Measurements from ENCODE around the gene BRD4.

Gene BRD4

DNA sequence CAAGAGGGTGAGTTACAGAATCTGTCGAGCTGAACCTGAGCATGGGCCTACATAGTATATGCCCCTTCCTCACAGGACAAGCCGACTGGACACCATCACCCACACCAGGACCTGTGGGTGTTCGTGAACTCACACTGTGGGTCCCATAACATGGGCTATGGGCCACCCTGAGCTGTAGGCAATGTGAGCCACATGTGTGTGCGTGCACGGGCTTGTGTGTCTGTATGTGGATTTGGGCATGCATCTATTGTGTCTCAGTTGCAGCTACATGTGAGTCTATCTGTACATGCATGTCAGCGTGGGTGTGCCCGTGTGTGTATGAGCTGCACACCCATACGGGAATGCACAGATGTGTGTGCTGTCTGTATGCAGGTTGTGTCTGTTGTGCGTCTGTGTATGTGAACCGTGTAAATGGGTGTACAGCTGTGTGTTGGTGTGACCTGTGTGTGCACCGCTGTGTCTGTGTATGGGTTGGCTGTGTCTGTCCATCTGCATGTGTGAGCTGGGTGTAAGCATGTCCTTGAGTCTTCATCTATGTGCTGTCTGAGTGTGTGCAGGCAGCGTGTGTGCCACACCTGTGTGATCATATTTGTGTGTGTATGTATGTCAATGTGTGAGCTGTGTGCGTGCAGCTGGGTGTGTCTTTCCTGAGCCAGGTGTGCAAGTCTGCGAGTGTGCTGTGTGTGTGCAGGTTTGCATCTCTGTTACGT, 133.2 kb downstream of the BRD4 start:
- DNase-seq (ENCODE audit: low spot score) = no peak
- TF ChIP-seq, protein P1, sequence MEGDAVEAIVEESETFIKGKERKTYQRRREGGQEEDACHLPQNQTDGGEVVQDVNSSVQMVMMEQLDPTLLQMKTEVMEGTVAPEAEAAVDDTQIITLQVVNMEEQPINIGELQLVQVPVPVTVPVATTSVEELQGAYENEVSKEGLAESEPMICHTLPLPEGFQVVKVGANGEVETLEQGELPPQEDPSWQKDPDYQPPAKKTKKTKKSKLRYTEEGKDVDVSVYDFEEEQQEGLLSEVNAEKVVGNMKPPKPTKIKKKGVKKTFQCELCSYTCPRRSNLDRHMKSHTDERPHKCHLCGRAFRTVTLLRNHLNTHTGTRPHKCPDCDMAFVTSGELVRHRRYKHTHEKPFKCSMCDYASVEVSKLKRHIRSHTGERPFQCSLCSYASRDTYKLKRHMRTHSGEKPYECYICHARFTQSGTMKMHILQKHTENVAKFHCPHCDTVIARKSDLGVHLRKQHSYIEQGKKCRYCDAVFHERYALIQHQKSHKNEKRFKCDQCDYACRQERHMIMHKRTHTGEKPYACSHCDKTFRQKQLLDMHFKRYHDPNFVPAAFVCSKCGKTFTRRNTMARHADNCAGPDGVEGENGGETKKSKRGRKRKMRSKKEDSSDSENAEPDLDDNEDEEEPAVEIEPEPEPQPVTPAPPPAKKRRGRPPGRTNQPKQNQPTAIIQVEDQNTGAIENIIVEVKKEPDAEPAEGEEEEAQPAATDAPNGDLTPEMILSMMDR (IDR thresholded peaks at IDR 0.05; ENCODE audit: extremely low read depth, missing control alignments) = no peak

DNA sequence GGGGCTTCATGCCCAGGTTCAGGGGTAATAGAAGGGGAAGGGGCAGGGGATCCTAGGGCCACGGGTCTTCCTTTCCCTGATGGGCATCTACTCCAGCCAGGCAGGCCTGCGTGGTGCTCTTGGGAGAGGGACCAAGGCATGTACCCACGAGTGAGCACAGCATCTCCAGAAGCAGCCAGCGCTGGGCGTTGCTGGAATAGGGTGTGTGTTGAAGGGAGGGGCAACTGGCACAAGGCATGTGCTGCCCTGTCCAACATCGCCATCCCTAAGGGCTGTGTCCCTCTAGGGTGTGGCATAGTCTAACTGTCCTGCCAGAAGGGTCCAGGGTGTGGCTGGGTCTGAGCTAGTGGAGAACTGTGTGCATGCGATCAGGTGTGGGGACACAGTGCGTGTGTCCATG, 134.4 kb downstream of the BRD4 start:
- DNase-seq (ENCODE audit: low spot score) = no peak
- TF ChIP-seq, protein P1 (IDR thresholded peaks at IDR 0.05; ENCODE audit: extremely low read depth, missing control alignments) = no peak

DNA sequence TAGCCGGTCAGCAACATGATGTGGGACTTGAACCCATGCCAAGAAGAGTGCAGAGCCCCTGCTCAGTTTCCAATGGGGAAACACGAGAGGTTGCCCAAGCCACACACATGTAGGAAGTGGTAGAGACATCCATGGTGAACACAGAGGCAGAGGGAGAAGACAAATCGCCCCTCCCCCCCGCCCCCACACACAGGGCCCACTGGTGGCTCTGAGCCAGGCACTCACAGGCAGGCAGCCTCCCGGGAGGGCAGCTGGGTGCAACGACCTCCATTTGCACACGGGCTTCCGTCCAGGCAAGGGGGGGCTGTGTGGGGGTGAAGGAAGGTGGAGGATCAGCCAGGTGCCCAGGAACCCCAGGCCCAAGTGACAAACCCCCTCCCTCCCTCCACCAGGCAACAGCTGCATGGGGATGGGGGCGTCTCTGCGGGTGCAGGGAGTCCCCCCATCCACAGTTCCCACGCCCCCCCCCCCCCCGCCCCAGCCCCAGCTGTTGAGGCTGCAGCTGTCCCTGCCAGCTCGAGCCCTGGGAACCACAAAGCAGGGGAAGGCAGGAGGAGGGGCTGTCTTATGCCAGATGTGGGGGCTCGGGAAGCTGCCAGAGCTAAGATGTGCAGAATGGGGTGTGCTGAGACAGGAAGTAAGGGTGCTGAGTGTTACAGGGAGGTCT, 134.9 kb downstream of the BRD4 start:
- no peak for DNase-seq (ENCODE audit: low spot score)
- TF ChIP-seq, protein P1 (IDR thresholded peaks at IDR 0.05; ENCODE audit: extremely low read depth, missing control alignments) = no peak

DNA sequence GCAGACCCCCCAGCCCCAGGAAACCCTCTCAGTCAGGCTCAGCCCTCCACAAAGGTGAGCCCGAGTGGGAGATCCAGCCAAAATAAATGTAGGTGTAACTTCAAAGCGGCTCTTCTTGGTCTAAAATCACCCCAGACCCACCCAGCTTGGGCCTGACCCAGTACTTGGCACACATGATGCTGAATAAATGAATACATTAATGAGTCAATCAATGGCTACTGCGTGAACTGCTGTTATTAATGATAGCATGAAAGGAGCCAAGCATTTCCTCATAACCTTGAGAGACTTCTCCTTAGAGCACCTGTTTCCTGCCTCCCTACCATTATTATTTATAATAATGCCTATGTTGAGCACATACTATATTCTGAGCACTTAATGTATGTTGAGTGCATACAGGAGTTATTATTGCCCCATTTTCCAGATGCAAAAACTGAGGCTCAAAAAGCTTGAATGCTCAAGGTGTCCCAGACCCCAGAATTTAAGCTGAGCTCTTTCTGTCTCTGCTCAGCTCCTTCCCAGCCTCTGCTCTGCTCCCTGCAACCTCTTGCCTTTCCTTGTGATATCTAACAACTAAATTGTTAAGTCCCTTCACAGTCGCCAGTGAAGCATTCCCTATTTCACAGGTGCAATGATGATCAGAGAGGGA, 135.9 kb downstream of the BRD4 start:
- TF ChIP-seq, protein P1 (IDR thresholded peaks at IDR 0.05; ENCODE audit: extremely low read depth, missing control alignments) = no peak
- DNase-seq (ENCODE audit: low spot score) = no peak

DNA sequence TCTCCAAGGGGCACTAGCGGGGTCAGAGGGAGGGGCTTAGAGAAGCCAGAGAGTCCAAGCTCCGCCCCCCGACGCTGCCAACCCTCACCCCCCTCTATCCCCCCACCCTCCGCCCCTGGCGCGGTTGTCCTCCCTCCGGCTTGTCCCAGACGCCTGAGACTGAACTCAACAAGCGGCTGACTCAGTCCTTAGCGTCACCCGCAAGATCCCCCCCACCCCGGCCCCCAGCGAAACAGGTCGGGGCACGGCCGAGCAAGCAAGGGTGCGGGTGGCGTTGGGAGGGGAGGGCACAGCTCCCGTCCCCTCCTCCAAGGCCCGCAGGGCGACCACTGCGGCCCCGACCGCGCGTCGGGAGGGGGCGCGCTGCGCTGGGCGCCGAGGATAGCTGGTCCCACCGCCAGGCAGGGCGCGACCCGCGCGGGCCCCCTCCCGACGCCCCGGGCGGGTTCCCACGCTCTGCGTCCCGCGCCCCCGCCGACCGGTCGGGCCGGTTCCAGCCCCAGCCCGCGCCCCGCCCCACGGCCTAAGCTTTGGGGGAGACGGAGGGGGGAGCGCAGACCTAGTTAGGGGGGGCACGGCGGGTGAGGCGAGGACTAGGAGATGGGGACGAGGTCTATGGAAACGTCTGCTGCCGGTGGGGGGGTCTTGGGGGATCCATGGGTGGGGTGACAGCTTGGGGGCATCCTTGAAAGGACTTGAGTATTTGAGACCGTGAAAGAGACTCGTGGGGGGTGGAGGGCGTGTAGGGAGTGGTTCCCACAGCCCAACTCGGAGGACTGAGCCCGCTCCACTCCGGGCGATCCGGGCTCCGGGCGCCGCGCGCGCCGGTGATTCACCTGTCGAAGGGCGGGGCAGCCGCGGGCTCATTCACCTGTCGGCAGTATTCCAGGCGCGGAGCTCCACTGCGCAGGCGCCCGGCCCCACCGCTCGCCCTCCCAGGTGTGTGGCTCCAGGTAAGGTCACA, 136.7 kb downstream of the BRD4 start:
- no peak for DNase-seq (ENCODE audit: low spot score)
- TF ChIP-seq, protein P1 (IDR thresholded peaks at IDR 0.05; ENCODE audit: extremely low read depth, missing control alignments) = no peak

DNA sequence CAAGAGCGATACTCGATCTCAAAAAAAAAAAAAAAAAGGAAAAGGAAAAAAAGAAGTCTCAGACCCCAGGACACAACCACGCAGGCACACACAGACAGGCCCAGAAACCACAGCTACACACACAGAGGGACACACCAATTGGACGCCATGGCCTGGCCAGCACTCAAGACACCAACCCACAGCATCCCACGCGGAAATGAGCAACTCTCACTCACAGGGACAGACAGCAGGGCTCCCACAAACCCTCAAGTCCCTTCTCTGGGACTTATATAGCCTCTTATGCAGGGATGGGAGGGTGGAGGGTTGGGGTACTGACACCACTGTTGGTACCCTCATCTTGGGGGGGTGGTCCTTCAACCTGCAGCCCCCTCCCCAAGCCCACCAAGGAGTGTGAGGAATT, 137.4 kb downstream of the BRD4 start:
- TF ChIP-seq, protein P1 (IDR thresholded peaks at IDR 0.05; ENCODE audit: extremely low read depth, missing control alignments) = no peak
- no peak for DNase-seq (ENCODE audit: low spot score)

Data from GM20000 (cell line).